ENCODE data around the gene PIWIL4. TPM values are rescaled to one million over a fixed set of nuclear protein-coding genes. Genes with fewer than 3 reads are reported as not detected.
"Not testable (repeated sequence)": the region's sequence is repeated elsewhere in the genome, so short reads cannot be mapped to it uniquely, and the experiment has no call there.

PIWIL4 gene
- total and polyA plus RNA-seq, 5 experiments from 2014 or later, result 0.98 to 1.6 (median 1.5) TPM; not detected in 2

GRCh38 chr11:94599510-94599909 is 32.3 kb downstream of the PIWIL4 start:
- H3K36me3 Mint-ChIP-seq, result peaks cover 3 to 17% (median 11%) of the 10 kb centered on the region in 3 donors
- no peak overlapping the region for H3K4me3 Mint-ChIP-seq
- H3K9me3 Mint-ChIP-seq, result peaks cover 0 to 7% (median 0%) of the 10 kb centered on the region in 9 donors
- H3K27me3 Mint-ChIP-seq, result no peaks in the 10 kb centered on the region
- peaks cover 0 to 4% (median 0%) of the 10 kb centered on the region in 4 donors for H3K4me1 Mint-ChIP-seq
- H3K27ac Mint-ChIP-seq, result no peak overlapping the region
- no peak for DNase-seq
- POLR2A ChIA-PET, result no interaction called here
- ATAC-seq, result no peak

GRCh38 chr11:94602430-94603372 is 35.5 kb downstream of the PIWIL4 start:
- H3K4me3 Mint-ChIP-seq, result peak overlapping the region in 1 of 10 donors; percentile 17
- peaks cover 3 to 17% (median 11%) of the 10 kb centered on the region in 3 donors for H3K36me3 Mint-ChIP-seq
- H3K9me3 Mint-ChIP-seq, result peaks cover 0 to 7% (median 0%) of the 10 kb centered on the region in 9 donors
- ATAC-seq (no peak), DNase-seq (peak in 4 of 10 donors; percentile 5 to 17 (median 10))
- peaks cover 0 to 4% (median 0%) of the 10 kb centered on the region in 4 donors for H3K4me1 Mint-ChIP-seq
- no peaks in the 10 kb centered on the region for H3K27me3 Mint-ChIP-seq
- POLR2A ChIA-PET, result no interaction called here
- H3K27ac Mint-ChIP-seq, result no peak overlapping the region

GRCh38 chr11:94603587-94603986 is 36.4 kb downstream of the PIWIL4 start:
- Mint-ChIP-seq H3K4me3 (no peak overlapping the region), H3K9me3 (peaks cover 0 to 7% (median 0%) of the 10 kb centered on the region in 9 donors), H3K4me1 (peaks cover 0 to 4% (median 0%) of the 10 kb centered on the region in 4 donors), H3K27ac (no peak overlapping the region), H3K27me3 (no peaks in the 10 kb centered on the region), H3K36me3 (peaks cover 3 to 17% (median 14%) of the 10 kb centered on the region in 3 donors)
- POLR2A ChIA-PET, result no interaction called here
- DNase-seq (no peak), ATAC-seq (no peak)

GRCh38 chr11:94604482-94604881 is 37.3 kb downstream of the PIWIL4 start:
- no peak overlapping the region for H3K4me3 Mint-ChIP-seq
- H3K4me1 Mint-ChIP-seq, result peaks cover 0 to 4% (median 0%) of the 10 kb centered on the region in 4 donors
- H3K27ac Mint-ChIP-seq, result no peak overlapping the region
- H3K36me3 Mint-ChIP-seq, result peaks cover 3 to 17% (median 14%) of the 10 kb centered on the region in 3 donors
- POLR2A ChIA-PET, result no interaction called here
- H3K27me3 Mint-ChIP-seq, result no peaks in the 10 kb centered on the region
- H3K9me3 Mint-ChIP-seq, result peaks cover 0 to 7% (median 0%) of the 10 kb centered on the region in 9 donors
- no peak for DNase-seq
- ATAC-seq, result no peak

- Mint-ChIP-seq H3K4me3 (no peak overlapping the region), H3K4me1 (no peaks in the 10 kb centered on the region), H3K27me3 (no peaks in the 10 kb centered on the region), H3K9me3 (peaks cover 15 to 57% (median 38%) of the 10 kb centered on the region in 9 donors), H3K27ac (no peak overlapping the region), H3K36me3 (peaks cover 8 to 44% (median 37%) of the 10 kb centered on the region in 3 donors)
- DNase-seq (no peak), ATAC-seq (no peak)
- POLR2A ChIA-PET, result no interaction called here
These were observed 46.0 kb downstream of the PIWIL4 start for GRCh38 chr11:94613120-94613519.

- Mint-ChIP-seq H3K4me1 (no peaks in the 10 kb centered on the region), H3K4me3 (no peak overlapping the region), H3K27ac (no peak overlapping the region), H3K36me3 (peaks cover 0 to 13% (median 11%) of the 10 kb centered on the region in 3 donors), H3K9me3 (peaks cover 3 to 18% (median 11%) of the 10 kb centered on the region in 9 donors), H3K27me3 (peaks cover 5 to 16% (median 12%) of the 10 kb centered on the region in 5 donors)
- DNase-seq (peak in 9 of 10 donors; percentile 11 to 73 (median 38)), ATAC-seq (peak; percentile 79 to 81)
- POLR2A ChIA-PET, result interaction anchor here (0.7 kb wide), 1 partner anchor 264 kb away, joined by 6 read pairs; no protein-coding TSS in a partner anchor
These were observed 56.1 kb downstream of the PIWIL4 start for GRCh38 chr11:94623120-94623735.

GRCh38 chr11:94625422-94625821 is 58.3 kb downstream of the PIWIL4 start:
- DNase-seq, ATAC-seq, H3K4me3 Mint-ChIP-seq, H3K4me1 Mint-ChIP-seq, POLR2A ChIA-PET: not testable (repeated sequence)
- H3K9me3 Mint-ChIP-seq, result peaks cover 3 to 21% (median 11%) of the 10 kb centered on the region in 9 donors
- H3K36me3 Mint-ChIP-seq, result peaks cover 0 to 13% (median 8%) of the 10 kb centered on the region in 3 donors
- peaks cover 5 to 16% (median 12%) of the 10 kb centered on the region in 5 donors for H3K27me3 Mint-ChIP-seq
- peak overlapping the region in 2 of 10 donors; percentile 40 to 75 for H3K27ac Mint-ChIP-seq

- POLR2A ChIA-PET, H3K27ac Mint-ChIP-seq, H3K4me1 Mint-ChIP-seq, DNase-seq, ATAC-seq, H3K4me3 Mint-ChIP-seq: not testable (repeated sequence)
- Mint-ChIP-seq H3K27me3 (peaks cover 5 to 16% (median 13%) of the 10 kb centered on the region in 5 donors), H3K9me3 (peaks cover 3 to 21% (median 11%) of the 10 kb centered on the region in 9 donors), H3K36me3 (peaks cover 0 to 13% (median 8%) of the 10 kb centered on the region in 3 donors)
These were observed 59.9 kb downstream of the PIWIL4 start for GRCh38 chr11:94627003-94627560.

GRCh38 chr11:94629741-94630140 is 62.6 kb downstream of the PIWIL4 start:
- peaks cover 5 to 16% (median 13%) of the 10 kb centered on the region in 5 donors for H3K27me3 Mint-ChIP-seq
- peaks cover 0 to 13% (median 11%) of the 10 kb centered on the region in 3 donors for H3K36me3 Mint-ChIP-seq
- DNase-seq (no peak), ATAC-seq (no peak)
- H3K9me3 Mint-ChIP-seq, result peaks cover 3 to 21% (median 11%) of the 10 kb centered on the region in 9 donors
- H3K4me1 Mint-ChIP-seq, result peaks cover 0 to 5% (median 0%) of the 10 kb centered on the region in 4 donors
- H3K4me3 Mint-ChIP-seq, result no peak overlapping the region
- POLR2A ChIA-PET, result no interaction called here
- H3K27ac Mint-ChIP-seq, result no peak overlapping the region

- H3K4me1 Mint-ChIP-seq, result peaks cover 0 to 5% (median 0%) of the 10 kb centered on the region in 4 donors
- H3K36me3 Mint-ChIP-seq, result peaks cover 0 to 13% (median 11%) of the 10 kb centered on the region in 3 donors
- H3K27me3 Mint-ChIP-seq, result peaks cover 5 to 15% (median 13%) of the 10 kb centered on the region in 5 donors
- POLR2A ChIA-PET, result no interaction called here
- no peak for ATAC-seq
- peaks cover 3 to 21% (median 11%) of the 10 kb centered on the region in 9 donors for H3K9me3 Mint-ChIP-seq
- no peak overlapping the region for H3K27ac Mint-ChIP-seq
- H3K4me3 Mint-ChIP-seq, result no peak overlapping the region
- no peak for DNase-seq
These were observed 63.1 kb downstream of the PIWIL4 start for GRCh38 chr11:94630221-94630620.

GRCh38 chr11:94632356-94632755 is 65.2 kb downstream of the PIWIL4 start:
- H3K27me3 Mint-ChIP-seq, result peaks cover 0 to 4% (median 2%) of the 10 kb centered on the region in 5 donors
- DNase-seq (no peak), ATAC-seq (no peak)
- no peak overlapping the region for H3K4me3 Mint-ChIP-seq
- peaks cover 0 to 5% (median 0%) of the 10 kb centered on the region in 4 donors for H3K4me1 Mint-ChIP-seq
- no peak overlapping the region for H3K27ac Mint-ChIP-seq
- peaks cover 0 to 12% (median 2%) of the 10 kb centered on the region in 9 donors for H3K9me3 Mint-ChIP-seq
- H3K36me3 Mint-ChIP-seq, result peaks cover 0 to 5% (median 3%) of the 10 kb centered on the region in 3 donors
- POLR2A ChIA-PET, result no interaction called here

- H3K4me3 Mint-ChIP-seq, result no peak overlapping the region
- peaks cover 3 to 18% (median 14%) of the 10 kb centered on the region in 4 donors for H3K4me1 Mint-ChIP-seq
- DNase-seq, result no peak
- no peak for ATAC-seq
- no peaks in the 10 kb centered on the region for H3K9me3 Mint-ChIP-seq
- no peak overlapping the region for H3K27ac Mint-ChIP-seq
- POLR2A ChIA-PET, result no interaction called here
- peaks cover 0 to 1% (median 0%) of the 10 kb centered on the region in 5 donors for H3K27me3 Mint-ChIP-seq
- H3K36me3 Mint-ChIP-seq, result peaks cover 0 to 3% (median 0%) of the 10 kb centered on the region in 3 donors
These were observed 67.9 kb downstream of the PIWIL4 start for GRCh38 chr11:94635072-94635471.
